CD14-positive monocyte (primary cell): ENCODE results near the gene ZMYM5. TPM values are rescaled to one million over a fixed set of nuclear protein-coding genes. Genes with fewer than 3 reads are reported as not detected.
"Not testable (repeated sequence)": the region's sequence is repeated elsewhere in the genome, so short reads cannot be mapped to it uniquely, and the experiment has no call there.

Experiments used
- DNase-seq, 3 donors: peaks; one replicate each; pipeline ENCODE4 v3.0.0-alpha.2; 2011 to 2022
- H2AFZ ChIP-seq: 2 replicates; pipeline ENCODE4 v1.6.0; 2012; ENCODE audit warnings: mild to moderate bottlenecking, low read depth, low read length, inconsistent platforms; ENCODE audit not compliant: insufficient read depth, poor library complexity, severe bottlenecking
- H3K27ac ChIP-seq, 2 donors: 1 replicate in 1 of 2; 2 replicates in 1 of 2; pipeline ENCODE4 v1.5.1; 2012 to 2013; ENCODE audit warnings: low read length in 2 of 2, control low read depth in 1 of 2, inconsistent platforms in 1 of 2, low read depth in 1 of 2, mild to moderate bottlenecking in 1 of 2
- H3K27me3 ChIP-seq, 2 donors: one replicate each; pipeline versions ENCODE4 v1.6.0 to v1.6.1; 2011 to 2013; ENCODE audit warnings: low read length in 2 of 2; ENCODE audit not compliant: control insufficient read depth in 2 of 2, insufficient read depth in 2 of 2
- H3K36me3 ChIP-seq, 2 donors: replicated peaks in 1 of 2; 1 replicate in 1 of 2; 2 replicates in 1 of 2; pipeline versions ENCODE4 v1.5.1 to v1.6.1; 2012 to 2013; ENCODE audit warnings: low read length in 2 of 2, control low read depth in 1 of 2, inconsistent platforms in 1 of 2, mild to moderate bottlenecking in 1 of 2; ENCODE audit not compliant: insufficient read depth in 2 of 2, control insufficient read depth in 1 of 2
- H3K4me1 ChIP-seq, 2 donors: 1 replicate in 1 of 2; 2 replicates in 1 of 2; pipeline versions ENCODE4 v1.5.1 to v1.6.1; 2012 to 2013; ENCODE audit warnings: low read length in 2 of 2, control low read depth in 1 of 2, inconsistent platforms in 1 of 2, mild to moderate bottlenecking in 1 of 2, moderate library complexity in 1 of 2; ENCODE audit not compliant: insufficient read depth in 2 of 2, control insufficient read depth in 1 of 2
- H3K4me2 ChIP-seq: replicated peaks from 2 replicates; pipeline ENCODE3; 2012; ENCODE audit warnings: low read length, moderate library complexity, mild to moderate bottlenecking; ENCODE audit not compliant: poor library complexity, severe bottlenecking; ENCODE audit errors: extremely low read depth
- H3K4me3 ChIP-seq, 3 experiments: fragments of 200-600 bp in 1 of 3; sonication (generic) in 1 of 3; replicated peaks in 1 of 3; 1 replicate in 2 of 3; 2 replicates in 1 of 3; pipeline ENCODE4 v1.5.1; 2011 to 2013; ENCODE audit warnings: low read length in 3 of 3, mild to moderate bottlenecking in 3 of 3, control low read depth in 2 of 3, low read depth in 2 of 3, inconsistent platforms in 1 of 3, moderate library complexity in 1 of 3
- H3K79me2 ChIP-seq: 2 replicates; pipeline ENCODE4 v1.6.0; 2012; ENCODE audit warnings: mild to moderate bottlenecking, control low read depth, inconsistent platforms, low read length, moderate library complexity; ENCODE audit not compliant: insufficient read depth
- H3K9ac ChIP-seq: 2 replicates; pipeline ENCODE4 v1.6.0; 2017; ENCODE audit warnings: low read length, mild to moderate bottlenecking; ENCODE audit not compliant: insufficient read depth, poor library complexity, severe bottlenecking
- H3K9me3 ChIP-seq, 2 donors: replicated peaks in 1 of 2; 1 replicate in 1 of 2; 2 replicates in 1 of 2; pipeline versions ENCODE4 v1.5.1 to v1.6.1; 2012 to 2013; ENCODE audit warnings: low read length in 2 of 2, control low read depth in 1 of 2; ENCODE audit not compliant: control insufficient read depth in 1 of 2, insufficient read depth in 1 of 2
- H4K20me1 ChIP-seq: 2 replicates; pipeline ENCODE4 v1.6.0; 2012; ENCODE audit warnings: mild to moderate bottlenecking, low read length, control low read depth, moderate library complexity; ENCODE audit not compliant: insufficient read depth
- H3K27ac Mint-ChIP-seq, 7 donors: one replicate each; pipeline ENCODE4 v1.8.0; 2020; ENCODE audit warnings: mild to moderate bottlenecking in 7 of 7, mixed read lengths in 7 of 7, moderate library complexity in 6 of 7, inconsistent platforms in 2 of 7
- H3K27me3 Mint-ChIP-seq, 3 donors: one replicate each; pipeline ENCODE4 v1.8.0; 2021 to 2022; ENCODE audit warnings: low read depth in 3 of 3, mild to moderate bottlenecking in 3 of 3, mixed read lengths in 3 of 3, moderate library complexity in 3 of 3, inconsistent platforms in 1 of 3
- H3K36me3 Mint-ChIP-seq, 2 donors: one replicate each; pipeline ENCODE4 v1.8.0; 2020; ENCODE audit warnings: mixed read lengths in 2 of 2, inconsistent platforms in 1 of 2, mild to moderate bottlenecking in 1 of 2
- H3K4me1 Mint-ChIP-seq: one replicate; pipeline ENCODE4 v1.8.0; 2020; ENCODE audit warnings: mild to moderate bottlenecking, mixed read lengths
- H3K4me3 Mint-ChIP-seq, 2 donors: one replicate each; pipeline ENCODE4 v1.8.0; 2020; ENCODE audit warnings: mild to moderate bottlenecking in 2 of 2, mixed read lengths in 2 of 2, moderate library complexity in 1 of 2
- H3K9me3 Mint-ChIP-seq, 7 donors: one replicate each; pipeline ENCODE4 v1.8.0; 2020 to 2022; ENCODE audit warnings: mixed read lengths in 7 of 7, mild to moderate bottlenecking in 6 of 7, moderate library complexity in 6 of 7, inconsistent platforms in 2 of 7
- CTCF ChIP-seq: fragments of 200-600 bp; IDR thresholded peaks from one replicate; pipeline ENCODE4 v1.8.0; 2022; ENCODE audit warnings: antibody characterized with exemption, mild to moderate bottlenecking
- WGBS: methylation state at CpG from one replicate; pipeline ENCODE4 v1.1.5; 2013; ENCODE audit warnings: missing lambda C conversion rate; ENCODE audit not compliant: insufficient coverage; 5-methylcytosine and 5-hydroxymethylcytosine counted together
- intact Hi-C, 2 donors: fragments of 100-400 bp; cut with micrococcal nuclease; formaldehyde crosslinking; loops; one replicate each; pipeline versions ENCODE4 v1.15.0 to v1.15.1; 2023
- polyA plus RNA-seq, 3 donors: library from polyadenylated mRNA; depleted of rRNA in 1 of 3; unstranded in 2 of 3; stranded (reverse) in 1 of 3; fragments of 300-500 nt in 2 of 3; fragments of >200 nt in 1 of 3; fragmentation: Illumina TruSeq in 2 of 3; gene quantifications; 1 replicate in 2 of 3; 2 replicates in 1 of 3; pipeline ENCODE4 v1.2.3, GENCODE V29; 2012 to 2021

ZMYM5 gene
- polyA plus RNA-seq, 3 donors, result 11.1 to 13.2 (median 11.1) TPM

- peaks cover 16 to 44% of the 10 kb centered on the region in 2 donors for H3K36me3 Mint-ChIP-seq
- WGBS, result 100% methylated on average over 1 of the region's 4 CpGs
- peak overlapping the region in 3 of 7 donors; percentile 6 to 54 (median 40) for H3K27ac Mint-ChIP-seq
- H3K27me3 ChIP-seq, result no peaks in the 10 kb centered on the region
- H2AFZ ChIP-seq, result no peak overlapping the region
- no peaks in the 10 kb centered on the region for H3K9me3 ChIP-seq
- peaks cover 70% of the 10 kb centered on the region for H3K79me2 ChIP-seq
- peaks cover 26% of the 10 kb centered on the region for H3K4me1 Mint-ChIP-seq
- peak overlapping the region; percentile 87 for H3K4me2 ChIP-seq
- H3K4me3 ChIP-seq, result peak overlapping the region in 1 of 3 experiments; percentile 95
- H3K27ac ChIP-seq, result no peak overlapping the region
- intact Hi-C loops, result loop anchor here (5.0 kb wide), 3 partner anchors 79 to 229 kb away; partner anchors contain the start of genes PSPC1 (in 2 of the 2), MPHOSPH8 (in 1 of the 2) and ZMYM2 (in 1 of the 2)
- peaks cover 33% of the 10 kb centered on the region for H4K20me1 ChIP-seq
- H3K9me3 Mint-ChIP-seq, result no peaks in the 10 kb centered on the region
- peak overlapping the region in 1 of 2 donors; percentile 96 for H3K4me3 Mint-ChIP-seq
- no peak for TF ChIP-seq CTCF
- no peaks in the 10 kb centered on the region for H3K27me3 Mint-ChIP-seq
- no peak overlapping the region for H3K9ac ChIP-seq
- DNase-seq, result no peak
- peaks cover 0 to 14% of the 10 kb centered on the region in 2 donors for H3K36me3 ChIP-seq
- peaks cover 20 to 27% of the 10 kb centered on the region in 2 donors for H3K4me1 ChIP-seq
Measured at GRCh38 chr13:19860884-19861655, 2.4 kb downstream of the ZMYM5 start.

DNA sequence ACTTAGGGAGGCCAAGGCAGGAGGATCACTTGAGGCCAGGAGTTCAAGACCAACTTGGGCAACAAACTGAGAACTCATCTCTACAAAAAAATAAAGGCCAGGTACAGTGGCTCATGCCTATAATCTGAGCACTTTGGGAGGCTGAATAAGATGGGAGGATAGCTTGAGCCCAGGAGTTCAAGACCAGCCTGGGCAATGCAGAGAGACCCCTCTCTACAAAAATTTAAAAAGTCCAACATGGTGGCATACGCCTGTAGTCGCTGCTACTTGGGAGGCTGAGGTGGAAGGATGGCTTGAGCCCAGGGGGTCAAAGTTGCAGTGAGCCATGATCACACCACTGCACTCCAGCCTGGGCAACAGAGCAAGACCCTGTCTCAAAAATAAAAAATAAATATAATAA, 5.8 kb downstream of the ZMYM5 start:
- WGBS, result no CpG with 5 or more reads among the region's 2 CpGs
- H3K27me3 Mint-ChIP-seq, H2AFZ ChIP-seq, DNase-seq, H3K9me3 ChIP-seq, H3K9me3 Mint-ChIP-seq, H3K9ac ChIP-seq, H3K27ac Mint-ChIP-seq, H3K4me2 ChIP-seq, H3K4me3 Mint-ChIP-seq, H3K27me3 ChIP-seq, intact Hi-C loops, H3K4me3 ChIP-seq, H3K27ac ChIP-seq: not testable (repeated sequence)
- H3K4me1 Mint-ChIP-seq, result peaks cover 23% of the 10 kb centered on the region
- Histone ChIP-seq H3K36me3 (peaks cover 5 to 26% of the 10 kb centered on the region in 2 donors), H4K20me1 (peaks cover 48% of the 10 kb centered on the region), H3K79me2 (peaks cover 96% of the 10 kb centered on the region), H3K4me1 (peaks cover 15 to 19% of the 10 kb centered on the region in 2 donors)
- peaks cover 22 to 60% of the 10 kb centered on the region in 2 donors for H3K36me3 Mint-ChIP-seq
